ENCODE data around the gene FSIP1.

Gene FSIP1

DNA sequence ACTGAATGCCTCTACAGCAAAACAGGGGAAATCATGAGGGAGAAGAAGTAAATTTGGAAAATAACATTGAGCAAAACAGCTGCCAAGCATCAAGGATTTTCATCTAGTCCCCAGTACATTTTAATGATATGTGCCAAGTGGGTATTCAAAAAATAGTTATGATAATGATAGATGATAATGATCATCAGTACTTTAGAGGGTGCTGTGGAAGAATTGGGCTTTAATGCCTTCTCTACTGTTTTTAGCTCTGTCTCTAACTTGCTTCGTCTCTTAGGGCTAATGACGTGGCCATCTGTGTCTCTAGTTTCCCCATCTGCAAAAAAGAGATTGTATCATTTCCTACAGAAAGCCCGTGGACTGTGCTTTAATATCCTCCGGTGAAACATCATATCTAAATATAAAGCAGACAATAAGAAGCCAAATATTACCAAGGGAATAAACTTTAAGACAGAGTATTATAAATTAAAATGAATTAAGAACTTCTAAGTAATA lies 10.2 kb upstream of the FSIP1 start:
- DNase-seq = no peak

DNA sequence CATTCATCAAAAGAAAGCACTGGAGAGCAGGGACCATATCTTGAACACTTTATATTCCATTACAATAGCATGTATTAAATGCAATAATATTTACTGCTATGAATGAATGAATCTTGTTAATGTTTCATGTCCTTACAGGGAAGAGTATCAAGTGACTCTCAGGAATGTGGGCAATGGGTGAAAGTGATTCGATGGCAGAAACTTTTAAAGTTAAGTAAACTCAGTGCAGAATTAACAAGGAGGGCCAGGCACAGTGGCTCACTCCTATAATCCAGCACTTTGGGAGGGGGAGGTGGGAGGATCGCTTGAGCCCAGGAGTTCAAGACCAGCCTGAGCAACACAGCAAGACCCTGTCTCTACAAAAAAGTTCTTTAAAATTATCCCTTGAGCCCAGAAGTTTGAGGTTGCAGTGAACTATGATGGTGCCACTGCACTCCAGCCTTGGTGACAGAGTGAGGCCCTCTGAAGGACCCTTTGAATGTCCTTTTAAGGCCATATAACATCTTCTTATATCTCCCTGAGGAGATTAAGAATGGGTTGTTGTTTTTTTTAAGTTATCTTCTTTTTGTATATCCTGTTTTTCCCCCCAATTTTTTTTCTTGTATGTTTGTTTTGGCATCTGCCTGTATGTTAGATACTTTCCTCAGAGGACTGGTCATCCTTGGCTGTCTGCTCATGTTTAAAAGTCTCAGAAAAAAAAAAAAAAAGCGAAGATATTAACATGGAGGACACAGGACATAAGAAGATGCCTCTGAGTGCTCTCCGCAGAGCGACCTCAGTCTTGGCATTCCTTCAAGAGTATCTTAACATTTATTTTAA lies 9.6 kb upstream of the FSIP1 start:
- no peak for DNase-seq

DNA sequence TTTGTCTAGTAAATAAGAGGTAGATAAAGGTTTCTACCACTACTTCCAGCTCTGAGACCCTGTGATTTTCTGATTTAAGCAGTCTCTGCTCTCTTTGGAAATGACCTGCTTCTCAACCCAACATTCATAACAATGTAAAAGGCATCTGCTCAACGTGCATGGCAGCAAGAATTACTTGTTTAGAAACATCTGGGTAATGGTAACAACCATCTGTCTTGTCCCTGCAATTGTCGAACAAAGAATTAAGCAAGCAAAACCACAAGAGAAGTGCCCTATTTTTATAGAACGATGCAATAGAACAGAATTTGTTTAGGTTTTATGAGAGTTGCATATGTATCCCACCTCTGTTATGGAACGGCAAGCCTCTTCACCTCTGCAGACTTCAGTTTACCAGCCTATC lies 7.1 kb upstream of the FSIP1 start:
- no peak for DNase-seq

DNA sequence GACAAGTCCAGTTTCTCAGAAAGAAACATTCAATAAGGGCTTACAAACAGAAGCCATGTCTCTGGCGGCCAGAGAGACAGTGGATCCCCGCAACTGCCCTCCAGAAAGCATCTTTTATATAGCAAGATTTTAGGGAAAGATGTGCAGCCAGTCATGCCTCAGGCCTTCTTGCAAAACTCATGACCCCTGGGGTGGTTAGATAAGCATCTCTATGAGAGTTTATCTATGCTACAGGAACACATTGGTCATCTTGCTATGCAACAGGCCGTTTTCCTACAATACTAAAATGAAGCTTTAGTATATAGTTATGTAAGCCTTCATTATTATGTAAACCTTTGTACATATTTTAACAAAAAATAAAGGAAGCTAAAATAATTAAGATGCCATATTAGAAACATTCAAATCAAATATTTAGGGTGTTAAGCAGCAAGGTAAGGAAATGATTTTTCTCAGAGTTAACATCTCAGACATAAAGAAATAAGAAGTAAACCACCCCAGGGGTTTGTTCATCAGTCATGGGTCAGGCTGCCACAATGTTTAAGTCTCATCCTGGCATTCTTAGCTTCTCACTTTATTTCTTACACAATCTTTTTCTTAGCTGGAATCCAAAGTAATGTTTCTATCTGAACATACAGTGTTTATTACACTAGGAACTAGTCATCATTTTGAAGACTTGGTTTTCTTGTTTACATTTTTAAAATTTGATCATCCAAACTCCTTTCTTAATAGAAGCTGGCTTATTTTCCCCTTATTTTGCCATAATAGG lies 6.3 kb upstream of the FSIP1 start:
- no peak for DNase-seq

DNA sequence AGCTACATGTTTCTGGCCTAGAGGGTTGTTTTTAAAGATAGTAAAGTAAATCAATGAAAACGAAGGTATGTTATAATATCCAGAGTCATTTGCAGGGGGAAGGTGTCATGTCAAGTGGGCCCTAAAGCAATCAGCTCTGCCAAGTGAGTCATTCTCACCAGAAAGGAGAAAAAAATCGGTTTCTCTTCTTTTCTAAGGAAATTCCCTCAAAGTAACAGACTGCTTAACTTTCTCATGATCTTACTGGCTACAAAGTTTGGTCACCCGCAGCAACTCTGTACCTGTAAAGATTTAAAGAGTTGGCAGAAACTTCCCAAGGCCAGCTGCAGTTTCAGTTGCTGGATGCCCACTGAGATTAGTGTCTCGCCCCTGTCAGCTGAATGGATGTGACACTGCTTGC lies 5.5 kb upstream of the FSIP1 start:
- DNase-seq = no peak

DNA sequence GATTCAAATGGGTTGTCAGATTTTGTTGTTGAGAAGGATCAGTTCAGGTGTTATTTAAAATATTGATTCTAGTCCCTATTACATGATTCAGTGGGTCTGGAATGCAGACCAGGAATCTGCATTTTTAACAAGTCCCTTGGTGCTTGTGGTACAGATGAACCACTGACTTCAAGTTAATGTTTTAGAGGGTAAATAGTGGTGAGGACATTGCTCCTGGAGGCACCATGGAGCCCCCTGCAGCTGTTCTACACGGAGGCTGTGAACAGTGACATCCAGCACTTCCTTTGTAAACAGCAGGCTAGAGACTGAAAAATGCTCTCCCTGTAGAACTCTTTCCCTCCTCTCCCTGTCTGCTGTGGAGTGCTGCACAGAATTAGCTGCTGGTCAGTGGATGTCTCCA lies 4.8 kb upstream of the FSIP1 start:
- DNase-seq = no peak

DNA sequence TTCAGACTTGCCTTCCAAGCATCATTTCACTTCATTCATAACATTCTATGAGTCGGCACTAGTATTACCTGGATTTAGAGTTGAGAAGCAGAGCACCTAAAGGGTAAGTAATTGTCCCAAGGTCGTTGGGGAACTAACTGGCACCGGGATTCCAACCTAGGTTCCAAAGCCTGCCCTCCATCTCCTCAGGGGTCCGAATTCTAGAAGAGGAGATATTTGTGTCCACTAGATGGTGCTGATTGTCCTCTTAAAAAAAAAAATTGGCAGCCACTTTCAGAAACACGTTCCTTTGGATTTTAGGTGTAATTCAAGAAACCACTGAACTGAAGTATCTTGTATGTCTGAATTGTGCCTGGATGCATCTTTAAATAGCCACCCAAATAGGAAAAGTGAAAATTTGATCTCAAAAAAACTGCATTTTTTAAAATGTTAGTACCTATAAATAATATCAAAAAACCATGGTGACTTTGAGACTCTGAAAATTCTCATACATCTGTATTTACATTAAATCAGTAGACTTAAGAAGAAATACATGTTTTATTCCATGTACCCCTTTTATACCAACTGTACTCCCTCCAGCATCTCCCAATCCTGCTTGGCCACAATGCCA lies 3.9 kb upstream of the FSIP1 start:
- peak in 3 of 56 donors; percentile 7 to 22 (median 9) for DNase-seq

DNA sequence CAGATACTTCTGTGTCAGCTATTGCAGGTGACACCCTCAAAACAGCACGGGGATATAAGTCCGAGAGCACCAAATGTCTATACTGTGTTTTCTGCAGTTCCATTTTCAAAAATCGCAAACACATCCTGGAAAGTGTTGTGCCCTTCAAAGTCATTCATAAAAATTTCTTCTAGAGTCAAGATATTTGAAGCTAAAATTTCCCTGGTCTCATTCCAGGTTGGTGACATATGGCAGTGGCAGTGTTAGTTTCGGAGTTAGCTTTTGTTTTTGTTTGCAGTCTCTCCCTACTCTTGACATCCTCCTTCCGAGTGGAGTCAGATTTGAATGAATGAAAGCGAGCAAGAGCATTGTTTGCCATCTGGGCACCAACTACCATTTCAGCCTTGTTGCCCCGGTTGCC lies 3.2 kb upstream of the FSIP1 start:
- DNase-seq = no peak

DNA sequence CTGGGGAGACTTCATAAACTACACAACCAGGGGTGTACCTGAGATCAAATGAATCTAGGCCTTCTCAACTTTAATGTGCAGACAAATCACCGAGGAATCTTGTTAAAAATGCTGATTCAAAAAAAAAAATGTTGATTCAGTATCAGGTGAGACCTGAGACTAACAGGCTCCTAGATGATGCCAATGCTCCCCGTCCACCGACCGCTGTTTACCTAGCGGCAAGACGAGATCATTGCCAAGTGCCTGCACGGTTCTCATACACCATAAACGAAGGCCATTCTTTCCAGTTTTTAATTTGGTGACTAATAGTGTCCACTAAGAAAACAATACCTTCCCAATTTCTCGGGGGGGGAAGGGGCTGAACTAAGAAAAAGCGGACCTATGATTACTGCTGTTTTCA lies 2.5 kb upstream of the FSIP1 start:
- no peak for DNase-seq

DNA sequence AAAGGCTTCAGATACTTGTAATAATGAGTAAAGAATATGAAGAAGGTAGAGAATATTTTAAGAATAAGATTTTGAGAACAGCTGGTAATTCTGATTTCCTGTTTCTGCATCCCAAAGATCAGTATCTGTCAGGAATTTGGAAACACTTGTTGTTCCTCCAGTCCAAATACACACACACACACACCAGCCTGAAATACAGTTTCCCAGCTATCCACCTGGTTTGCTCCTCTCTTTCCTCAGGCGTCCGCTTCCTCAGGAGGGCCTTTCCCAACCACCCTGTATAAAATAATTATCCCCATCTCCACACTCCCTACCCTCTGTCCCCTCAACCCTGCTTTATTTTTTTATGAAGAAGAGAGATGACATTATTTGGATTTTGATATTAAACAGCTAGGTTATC lies 2.0 kb upstream of the FSIP1 start:
- DNase-seq = no peak

DNA sequence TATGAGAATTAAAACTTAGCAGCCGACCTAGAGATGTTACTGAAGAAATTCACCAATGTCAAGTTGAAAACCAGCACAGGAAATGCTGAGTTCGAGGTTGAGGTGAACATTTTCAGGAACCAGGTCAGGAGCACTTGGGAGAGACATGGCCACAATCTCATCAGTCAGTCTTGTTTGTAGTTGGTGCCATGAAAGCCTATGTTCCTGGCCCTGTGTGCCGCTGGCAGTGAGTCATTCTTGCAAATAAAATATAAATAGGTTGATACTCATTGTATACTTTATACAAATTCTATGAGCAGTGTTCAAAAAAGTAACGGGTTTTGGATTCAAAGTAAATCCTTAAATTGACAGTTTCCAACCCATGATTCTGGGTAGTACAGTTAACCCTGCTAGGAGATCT lies 1.5 kb upstream of the FSIP1 start:
- DNase-seq = no peak

DNA sequence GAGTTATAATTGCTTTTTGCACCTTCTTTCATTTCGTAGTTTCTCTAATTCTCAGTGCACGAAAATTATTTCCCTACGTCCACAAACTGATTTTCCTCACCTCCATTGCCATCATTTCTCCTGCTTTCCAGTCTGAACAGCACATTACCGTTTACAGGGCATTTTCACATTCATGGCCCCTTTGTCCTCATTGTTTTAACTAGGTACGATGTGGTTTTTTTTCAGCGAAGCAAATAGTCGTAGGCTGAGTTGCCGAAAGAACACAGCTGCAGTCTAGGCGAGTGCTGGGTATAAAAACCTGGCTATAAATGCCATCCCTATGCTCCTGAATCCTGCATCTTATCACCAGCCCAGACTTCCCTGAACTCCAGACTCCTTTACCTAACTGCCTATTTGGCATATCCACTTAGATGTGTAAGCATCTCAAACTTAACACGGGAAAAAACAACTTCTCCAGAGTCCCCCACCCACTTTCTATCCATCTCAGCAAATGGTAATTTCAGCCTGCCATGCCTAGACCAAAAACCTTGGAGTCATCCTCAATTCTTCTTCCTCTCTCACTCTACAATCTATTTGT lies 691 bp upstream of the FSIP1 start:
- peak in 1 of 56 donors; percentile 34 for DNase-seq

DNA sequence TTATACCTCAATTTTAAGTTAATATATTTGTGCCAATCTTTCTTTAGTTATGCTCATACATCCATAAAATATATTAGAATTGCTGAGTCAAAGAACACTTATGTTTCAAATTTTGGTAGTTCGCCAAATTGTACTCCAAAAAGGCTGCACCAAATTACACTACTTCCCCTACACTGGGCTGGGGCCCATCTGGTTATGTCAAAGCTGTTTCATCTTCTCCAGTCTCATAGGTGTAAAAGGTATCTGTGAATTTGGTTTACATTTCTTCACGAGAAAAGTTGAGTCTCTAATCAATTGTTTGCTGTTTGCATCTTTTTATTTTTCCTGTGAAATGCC lies 706 bp downstream of the FSIP1 start:
- no peak for DNase-seq

DNA sequence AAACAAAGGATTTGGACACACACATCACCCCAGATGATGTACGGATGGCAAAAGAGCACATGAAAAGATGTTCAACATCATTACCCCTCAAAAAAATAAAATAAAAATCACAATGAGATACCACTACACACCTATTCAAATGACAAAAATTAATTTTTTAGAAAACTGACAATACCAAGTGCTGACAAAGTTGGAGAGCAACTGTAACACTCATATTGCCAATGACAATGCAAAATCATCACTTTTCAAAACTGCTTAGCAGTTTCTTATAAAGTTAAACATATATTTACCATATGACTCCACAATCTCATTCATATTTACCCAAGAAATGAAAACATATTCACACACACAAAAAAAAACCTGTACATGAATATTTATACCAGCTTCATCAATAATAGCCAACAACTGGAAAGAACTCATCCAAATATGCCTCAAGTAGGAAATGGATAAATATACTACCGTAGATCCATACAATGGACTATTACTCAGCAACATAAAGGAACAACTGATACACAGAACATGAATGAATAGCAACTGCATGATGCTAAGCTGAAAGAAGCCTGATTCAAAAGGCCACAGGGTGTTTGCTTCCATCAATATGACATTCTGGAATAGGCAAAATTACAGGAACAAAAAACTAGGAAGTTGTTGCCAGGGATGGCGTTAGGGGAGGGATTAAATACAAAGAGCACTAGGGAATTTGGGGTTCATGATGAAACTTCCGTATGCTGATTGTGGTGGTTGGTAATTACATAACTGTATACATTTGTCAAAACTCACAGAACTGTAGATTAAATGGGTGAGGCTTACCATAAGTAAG lies 1.3 kb downstream of the FSIP1 start:
- DNase-seq = no peak

DNA sequence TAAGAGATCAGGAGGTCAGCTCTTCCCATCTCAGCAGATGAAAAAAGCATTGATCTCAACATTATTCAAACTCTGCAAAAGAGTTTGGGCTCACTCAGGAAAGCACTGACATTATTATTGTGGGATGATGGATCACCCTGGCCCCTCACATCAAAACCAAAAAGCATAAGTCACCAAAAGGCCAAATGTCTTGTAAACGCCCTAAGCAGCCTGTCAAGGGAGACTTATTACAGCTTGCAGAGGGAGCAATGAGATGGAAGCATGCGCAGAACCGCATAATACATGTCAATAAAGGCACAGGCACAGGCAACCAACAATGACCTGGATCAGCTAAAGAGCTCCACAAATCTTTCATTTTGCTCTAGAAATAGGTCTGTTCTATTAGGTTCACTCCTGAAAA lies 4.6 kb downstream of the FSIP1 start:
- no peak for DNase-seq

DNA sequence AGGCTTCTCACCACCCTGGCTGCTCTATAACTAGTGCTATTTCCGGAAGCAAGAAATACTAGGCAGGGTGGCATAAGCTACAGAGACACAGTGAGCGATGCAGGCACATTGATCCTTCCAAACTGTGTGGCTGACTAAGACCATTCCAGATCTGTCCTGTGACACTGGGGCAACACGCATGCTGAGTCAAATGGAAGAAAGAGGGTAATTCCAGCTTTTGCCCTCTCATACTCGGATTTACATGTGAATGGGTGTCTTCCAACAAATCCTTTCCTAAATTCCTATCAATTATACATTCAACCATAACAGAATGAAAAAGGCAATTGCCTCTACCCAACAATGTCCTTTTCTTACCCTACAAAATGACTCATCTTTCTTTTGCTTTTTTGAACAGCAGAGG lies 5.1 kb downstream of the FSIP1 start:
- no peak for DNase-seq

DNA sequence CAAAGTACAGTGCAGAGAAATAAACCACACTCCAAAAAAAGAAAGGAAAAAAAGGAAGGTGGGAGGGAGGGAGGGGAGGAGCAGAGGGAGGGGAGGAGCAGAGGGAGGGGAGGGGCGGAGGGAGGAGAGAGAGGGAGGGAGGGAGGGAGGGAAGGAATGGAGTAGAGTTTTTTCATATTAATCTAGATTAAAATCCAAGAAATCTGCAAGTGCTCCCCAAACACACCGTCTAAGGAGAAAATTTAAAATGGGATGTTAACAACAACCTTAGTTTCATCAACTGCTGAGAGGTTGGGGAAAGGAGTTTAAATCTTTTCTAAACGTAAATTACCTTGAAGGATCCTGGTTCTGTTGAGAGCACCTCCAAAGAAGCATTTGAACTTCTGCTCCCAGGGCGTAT lies 6.6 kb downstream of the FSIP1 start:
- no peak for DNase-seq

DNA sequence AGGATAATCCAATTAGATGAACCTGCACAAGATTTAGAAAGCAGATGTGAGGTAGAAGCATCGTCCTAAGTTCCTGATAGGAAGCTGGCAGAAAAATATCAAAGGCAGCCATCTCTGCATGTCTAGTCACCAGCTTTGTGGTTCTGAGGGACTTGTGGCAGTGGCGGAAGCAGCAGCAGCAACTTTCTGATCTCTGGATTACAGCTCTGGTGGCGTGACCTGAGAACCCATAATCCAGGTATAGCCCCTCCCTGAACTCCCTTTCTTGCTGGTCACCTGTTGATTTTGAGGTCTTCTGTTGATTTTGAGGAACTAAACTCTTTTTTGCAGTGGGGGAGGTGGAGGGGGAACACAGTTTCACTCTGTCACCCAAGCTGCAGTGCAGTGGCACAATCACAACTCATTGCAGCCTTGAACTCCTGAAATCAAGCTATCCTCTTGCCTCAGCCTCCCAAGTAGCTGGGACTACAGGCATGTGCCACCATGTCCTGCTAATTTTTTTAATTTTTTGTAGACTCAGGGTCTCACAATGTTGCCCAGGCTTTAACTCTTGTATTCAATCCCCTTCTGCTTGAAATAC lies 7.9 kb downstream of the FSIP1 start:
- DNase-seq = no peak

DNA sequence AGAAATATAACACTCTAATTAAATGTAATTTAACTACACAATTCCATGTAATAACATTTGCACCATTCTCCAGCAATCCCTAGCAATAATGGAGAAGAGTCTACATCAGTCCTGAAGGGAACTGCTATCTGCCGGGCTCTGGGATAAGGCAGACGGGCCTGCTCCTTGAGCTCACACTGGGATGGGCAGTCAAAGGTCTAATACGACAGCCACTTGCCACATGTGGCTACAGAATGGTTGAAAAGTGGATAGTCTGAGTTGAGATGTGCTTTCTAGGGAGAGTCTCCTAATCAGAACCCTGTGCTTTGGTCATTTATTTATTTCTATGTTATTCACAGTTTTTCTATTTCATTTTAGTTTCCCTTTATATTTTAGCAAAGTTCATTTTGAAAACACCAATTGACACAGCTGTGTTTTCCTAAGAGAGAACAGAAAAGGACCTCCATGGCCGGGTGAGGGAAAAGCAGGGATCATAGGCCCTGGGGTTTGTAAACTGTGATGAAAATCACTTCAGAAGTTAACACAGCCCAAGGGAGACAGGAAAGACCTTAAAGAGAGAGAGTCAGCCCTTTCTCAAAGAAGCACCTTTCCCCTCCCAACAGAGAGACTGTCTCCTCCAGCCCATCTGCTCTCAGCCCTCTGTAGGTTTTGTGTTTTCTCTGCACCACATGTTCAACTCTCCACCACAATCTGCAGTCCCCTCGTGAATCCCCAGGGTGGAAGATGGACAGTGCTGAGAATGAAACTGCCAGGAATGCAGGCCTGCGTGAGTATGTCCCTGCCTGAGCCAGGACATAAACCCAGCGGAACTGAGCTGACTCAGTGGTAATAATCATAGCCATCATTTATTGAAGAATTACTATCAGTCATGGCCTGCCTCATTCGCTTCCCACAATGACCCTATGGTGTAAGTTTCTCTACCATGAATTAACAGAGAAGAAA lies 11.6 kb downstream of the FSIP1 start:
- DNase-seq = no peak

DNA sequence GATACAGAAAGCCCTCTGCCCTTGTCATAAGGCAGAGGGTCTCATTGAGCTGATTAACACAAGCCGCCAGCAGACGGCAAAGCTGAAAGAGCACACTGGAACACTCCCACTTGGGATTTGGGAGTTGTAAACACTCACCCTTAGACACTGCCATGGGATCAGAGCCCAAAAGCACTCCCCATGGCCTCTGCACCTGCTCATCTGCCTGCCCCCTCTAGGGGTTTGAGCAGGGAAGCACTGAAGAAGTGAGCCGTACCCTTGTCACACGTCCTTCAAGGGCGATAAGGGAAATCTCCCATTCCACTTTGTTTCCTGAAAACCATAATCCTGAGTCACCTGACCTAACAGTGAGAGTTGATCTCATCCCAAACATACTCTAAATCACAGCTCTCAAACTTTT lies 14.7 kb downstream of the FSIP1 start:
- no peak for DNase-seq

Measured in nucleus accumbens (tissue), 56 donors.